GM21423 (cell line): ENCODE measurements around the gene EPSTI1.
"Not testable (repeated sequence)": the region's sequence is repeated elsewhere in the genome, so short reads cannot be mapped to it uniquely, and the experiment has no call there.

Experiments
- ATAC-seq: cut with Tn5 transposase; IDR thresholded peaks from one replicate; pipeline ENCODE4 v1.9.1; 2021; ENCODE audit warnings: mild to moderate bottlenecking, moderate library complexity; ENCODE audit not compliant: unreplicated experiment

The EPSTI1 gene

DNA sequence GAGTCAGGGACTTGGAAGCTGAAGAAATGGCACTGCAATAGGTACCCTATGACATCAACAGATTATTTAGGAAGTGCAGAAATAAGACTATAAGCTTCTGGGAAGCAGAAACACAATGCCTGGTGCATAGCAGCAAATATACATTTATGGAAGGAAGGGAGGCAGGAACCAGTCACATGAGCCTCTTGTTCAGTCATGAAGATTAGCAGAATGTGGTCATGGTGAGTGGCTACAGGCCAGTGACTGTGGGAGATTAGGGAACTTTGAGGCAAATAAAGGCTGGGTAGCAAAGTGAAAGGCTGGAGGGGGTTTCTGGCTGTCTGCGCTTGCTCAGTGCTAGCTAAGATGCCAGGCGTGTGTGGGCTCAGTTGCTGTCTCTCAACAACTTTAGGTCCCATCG lies 96.3 kb downstream of the EPSTI1 start:
- ATAC-seq = no peak

- ATAC-seq = no peak
These were observed 97.2 kb downstream of the EPSTI1 start for GRCh38 chr13:42894765-42895243.

- ATAC-seq = no peak
These were observed 98.8 kb downstream of the EPSTI1 start for GRCh38 chr13:42893214-42893671.

DNA sequence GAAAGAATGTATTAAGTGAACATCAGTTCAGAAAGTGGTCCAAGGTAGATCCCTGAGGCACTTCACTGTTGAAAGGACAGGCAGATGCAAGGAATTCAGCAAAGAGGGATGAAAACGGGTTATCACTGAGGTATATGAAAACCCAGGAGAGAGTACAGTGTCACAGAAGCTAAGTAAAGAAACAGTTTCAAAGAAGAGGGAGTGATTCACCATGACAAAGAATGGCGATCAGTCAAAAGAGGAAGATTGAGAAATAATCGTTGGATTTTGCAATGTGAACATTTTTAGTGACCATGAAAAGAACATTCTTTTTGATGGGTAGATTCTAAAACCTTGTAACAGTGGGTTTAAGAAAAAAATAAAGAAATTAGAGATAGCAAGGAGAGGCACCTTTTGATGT lies 99.3 kb downstream of the EPSTI1 start:
- ATAC-seq = no peak

DNA sequence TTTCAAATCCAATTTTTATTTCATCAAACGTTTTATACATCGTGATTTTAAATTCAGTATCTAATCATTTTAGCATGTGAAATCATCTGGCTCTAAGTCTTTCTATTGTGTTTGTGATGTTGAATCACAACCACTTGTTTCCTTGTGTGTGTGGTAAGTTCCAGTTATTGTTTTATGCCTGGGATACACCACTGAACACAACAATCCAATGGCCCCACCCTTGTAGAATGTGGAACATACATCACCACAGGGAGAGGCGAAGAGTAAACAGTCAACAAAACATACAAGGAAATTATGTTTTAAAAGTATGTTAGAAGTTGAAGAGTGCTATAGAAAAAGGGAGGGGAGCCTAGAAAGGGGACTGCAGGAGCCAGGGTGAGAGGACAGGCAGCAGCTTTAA lies 100.5 kb downstream of the EPSTI1 start:
- ATAC-seq = no peak

GRCh38 chr13:42885325-42885724 lies 106.7 kb downstream of the EPSTI1 start:
- ATAC-seq = no peak

- no peak for ATAC-seq
These were observed 108.1 kb downstream of the EPSTI1 start for GRCh38 chr13:42883771-42884467.

- no peak for ATAC-seq
These were observed 108.9 kb downstream of the EPSTI1 start for GRCh38 chr13:42883142-42883541.

- ATAC-seq = no peak
These were observed 111.9 kb downstream of the EPSTI1 start for GRCh38 chr13:42880056-42880605.

DNA sequence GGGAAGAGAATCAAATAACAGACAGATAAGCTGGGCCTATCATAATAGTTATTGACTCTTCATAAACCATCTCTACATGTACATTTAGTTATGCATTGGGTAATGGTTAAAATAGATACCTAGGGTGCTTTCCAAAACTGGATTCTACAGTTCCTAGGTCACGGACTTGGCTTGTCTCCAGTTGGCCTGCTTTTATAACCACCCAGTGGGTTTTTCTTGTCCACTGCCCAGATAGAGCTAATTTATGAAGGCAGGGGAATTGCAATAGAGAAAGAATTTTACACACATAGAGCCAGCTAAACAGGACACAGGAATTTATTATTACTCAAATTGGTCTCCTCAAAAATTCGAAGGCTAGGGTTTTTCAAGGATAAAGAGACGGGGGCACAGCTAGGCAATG lies 113.3 kb downstream of the EPSTI1 start:
- ATAC-seq = no peak

DNA sequence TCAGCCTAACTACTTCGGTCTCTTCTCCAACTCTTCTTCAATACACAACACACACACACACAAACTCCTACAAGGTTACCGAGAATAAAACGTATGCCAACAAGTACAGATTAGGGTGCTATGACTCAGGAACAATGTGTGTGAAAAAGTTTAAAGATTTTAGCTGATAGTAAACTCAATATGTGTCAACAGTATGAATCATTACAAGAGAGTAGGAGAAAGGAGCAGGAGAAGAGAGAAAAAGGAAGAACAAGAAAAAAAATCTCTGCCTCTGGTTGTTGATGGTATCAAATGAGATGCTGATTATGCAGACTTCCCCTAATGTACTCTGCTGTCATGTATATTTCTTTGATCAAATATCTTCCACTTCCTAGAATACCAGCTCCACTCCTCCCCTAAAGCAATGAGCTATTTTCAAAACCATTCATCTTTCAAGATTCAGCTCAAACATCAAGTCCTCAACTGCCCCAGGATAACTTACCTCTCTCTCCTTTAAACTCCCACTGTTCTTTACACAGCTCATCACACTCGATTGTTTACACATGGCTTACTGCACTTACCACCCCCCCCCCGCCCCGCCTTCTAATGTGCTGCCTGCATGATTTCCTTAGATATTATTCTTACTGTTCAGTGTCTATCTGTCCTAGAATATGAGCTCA lies 115.0 kb downstream of the EPSTI1 start:
- no peak for ATAC-seq

GRCh38 chr13:42876270-42876714 lies 115.7 kb downstream of the EPSTI1 start:
- peak; percentile 95 for ATAC-seq

- ATAC-seq = peak; percentile 12
These were observed 116.4 kb downstream of the EPSTI1 start for GRCh38 chr13:42875475-42876269.

DNA sequence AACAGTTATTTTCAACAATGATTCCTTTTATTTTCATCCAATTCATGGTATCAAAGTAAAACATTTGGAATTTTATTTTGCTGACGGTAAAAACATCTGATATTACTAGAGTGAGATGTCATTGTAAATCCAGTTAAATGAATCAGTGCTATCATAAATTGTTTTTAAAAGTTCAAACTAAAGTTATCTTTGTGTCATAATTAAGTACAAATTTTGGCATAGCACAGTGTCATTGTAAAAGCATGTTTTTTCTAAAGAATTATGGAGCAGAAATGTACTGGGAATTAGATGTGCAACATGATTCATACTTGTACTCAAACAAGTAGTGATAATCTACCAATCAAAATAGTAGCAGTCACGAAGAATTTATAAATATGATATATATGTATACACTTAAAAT lies 117.8 kb downstream of the EPSTI1 start:
- no peak for ATAC-seq

DNA sequence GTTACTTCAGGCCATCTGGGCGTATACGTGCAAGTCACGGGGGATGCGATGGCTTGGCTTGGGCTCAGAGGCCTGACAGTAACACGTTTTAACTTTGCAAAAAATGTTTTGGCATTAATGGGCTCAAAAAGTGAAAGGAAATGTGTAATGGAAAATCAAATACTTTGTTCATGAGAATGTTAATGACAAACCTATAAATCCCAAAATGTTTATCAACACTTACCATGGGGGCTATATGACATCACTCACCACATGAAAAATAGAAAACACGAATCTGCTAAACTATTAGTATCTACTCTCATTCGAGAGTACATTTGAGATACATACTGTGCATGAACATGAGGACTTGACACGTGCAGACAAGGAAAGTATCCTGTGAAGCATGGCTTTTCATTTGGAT lies 119.0 kb downstream of the EPSTI1 start:
- no peak for ATAC-seq

DNA sequence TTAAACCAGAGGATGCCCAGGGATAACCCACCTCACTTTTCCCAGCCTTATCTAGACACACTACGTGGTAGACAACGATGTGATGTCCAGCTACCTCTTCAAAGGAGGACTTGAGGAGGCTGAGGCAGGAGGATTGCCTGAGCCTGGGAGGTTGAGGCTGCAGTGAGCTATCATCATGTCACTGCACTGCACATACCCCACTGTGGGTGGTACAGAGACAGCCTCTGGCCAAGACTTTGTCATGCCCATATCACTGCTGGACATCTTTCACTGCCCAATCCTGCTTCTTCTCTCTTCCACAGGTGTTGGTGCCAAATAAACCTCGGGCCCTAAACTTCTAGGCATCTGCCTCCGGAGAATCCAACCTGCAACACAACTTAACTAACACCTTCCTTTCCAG lies 124.8 kb downstream of the EPSTI1 start:
- ATAC-seq = no peak

DNA sequence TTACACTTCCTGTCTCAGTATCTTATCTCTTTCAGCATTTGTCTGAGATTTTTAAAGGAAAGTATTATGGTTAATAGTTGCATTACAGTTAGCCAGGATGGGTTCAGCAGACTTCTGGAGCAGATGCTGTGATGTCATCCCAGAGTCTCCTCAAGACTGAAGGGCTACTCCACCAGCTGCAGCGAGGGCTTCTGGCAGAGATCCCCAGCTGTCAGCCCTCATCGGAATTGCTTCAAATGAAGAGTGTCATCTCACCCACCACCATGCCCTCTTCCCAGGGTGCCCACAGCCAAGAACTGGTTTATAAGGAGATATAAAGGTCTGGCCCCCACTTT lies 126.3 kb downstream of the EPSTI1 start:
- ATAC-seq = no peak

DNA sequence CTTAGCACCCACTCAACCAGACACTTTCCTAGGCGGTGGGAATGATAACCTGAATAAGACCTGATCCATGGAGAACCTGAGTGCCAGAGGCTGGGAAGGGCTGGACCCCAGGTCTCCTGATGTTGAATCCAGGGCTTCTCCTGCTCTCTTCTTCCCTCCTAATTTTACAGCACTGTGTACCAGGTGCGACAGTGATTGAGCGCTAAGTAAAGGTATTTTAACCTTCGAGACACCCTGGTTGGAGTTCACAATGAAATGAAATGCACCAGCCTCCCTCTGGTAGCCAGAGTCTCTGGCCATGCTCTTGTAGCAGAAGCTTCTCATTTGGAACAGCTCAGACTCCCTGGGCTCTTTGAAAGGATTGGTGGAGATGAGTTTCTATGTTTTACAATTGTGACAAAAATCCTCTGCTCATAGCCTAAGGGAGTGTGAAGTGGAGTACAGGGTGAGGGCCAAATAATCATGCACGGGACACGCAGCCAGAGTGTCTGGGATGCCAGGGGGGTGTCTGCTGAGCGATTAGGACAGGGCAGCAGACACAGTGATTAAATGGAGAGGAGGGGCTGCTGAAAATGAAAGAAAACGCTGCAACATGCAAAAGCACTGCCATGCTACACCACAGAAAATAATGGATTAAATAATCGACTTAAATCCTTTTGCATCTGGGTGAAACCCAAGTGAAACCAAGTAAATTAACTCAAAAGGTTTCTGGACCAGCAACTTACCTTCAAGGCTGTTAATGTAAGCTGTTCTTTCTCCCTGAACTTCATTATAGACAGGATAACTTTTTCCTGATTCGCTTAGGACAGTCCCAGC lies 126.9 kb downstream of the EPSTI1 start:
- ATAC-seq = no peak

- ATAC-seq = not testable (repeated sequence)
These were observed 129.7 kb downstream of the EPSTI1 start for GRCh38 chr13:42862370-42862769.

DNA sequence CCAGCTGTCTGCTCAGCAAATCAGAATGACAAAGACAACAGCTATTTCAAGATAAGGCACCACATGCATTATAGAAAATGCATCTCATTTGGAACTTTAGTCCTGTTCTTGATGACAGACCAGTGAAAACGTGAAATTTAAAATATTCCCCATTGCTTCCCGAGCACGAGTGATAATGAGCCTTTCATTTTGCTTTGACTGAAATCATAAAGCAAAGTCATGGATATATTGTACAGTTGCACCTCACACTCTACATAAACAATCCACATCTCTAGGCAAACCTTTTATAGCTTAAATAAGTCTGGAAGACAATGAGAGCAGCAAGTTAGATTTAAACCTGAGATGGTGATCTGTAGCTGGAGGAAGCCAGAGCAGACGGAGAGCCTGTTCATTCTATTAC lies 131.6 kb downstream of the EPSTI1 start:
- no peak for ATAC-seq

DNA sequence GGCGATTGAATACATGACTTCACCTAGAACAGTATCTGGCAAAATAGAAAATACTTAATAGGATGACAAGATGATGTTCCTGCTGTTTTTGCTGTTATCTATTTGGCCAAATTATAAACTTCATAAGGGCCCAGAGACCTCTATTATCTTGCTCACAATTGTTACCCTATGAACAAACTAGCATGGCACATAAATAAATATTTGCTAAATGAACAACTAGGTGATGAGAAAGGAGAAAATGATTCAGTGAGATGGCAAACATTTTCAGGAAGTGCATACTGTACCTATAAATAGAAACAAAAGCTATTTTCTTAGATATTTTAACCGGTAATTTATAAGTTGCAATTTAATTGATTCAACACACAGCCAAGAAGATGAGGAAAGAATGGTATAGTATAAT lies 132.3 kb downstream of the EPSTI1 start:
- no peak for ATAC-seq
